ENCODE measurements around the gene OR51B2. TPM values are rescaled to one million over a fixed set of nuclear protein-coding genes. Genes with fewer than 3 reads are reported as not detected.
"Not testable (repeated sequence)": the region's sequence is repeated elsewhere in the genome, so short reads cannot be mapped to it uniquely, and the experiment has no call there.

Gene OR51B2
- total and polyA plus RNA-seq, 7 donors, result 0.66 to 1.1 TPM; not detected in 5

GRCh38 chr11:5303626-5304025 lies 20.5 kb downstream of the OR51B2 start:
- no peaks in the 10 kb centered on the region for H3K36me3 ChIP-seq
- no peak for DNase-seq
- H3K27me3 ChIP-seq, result no peaks in the 10 kb centered on the region
- no peak overlapping the region for H3K4me3 ChIP-seq
- H3K27ac ChIP-seq, result no peak overlapping the region
- TF ChIP-seq POLR2AphosphoS5 (IDR thresholded peaks at IDR 0.05), result no peak
- no peak for TF ChIP-seq EP300 (IDR thresholded peaks at IDR 0.05)
- TF ChIP-seq POLR2A (IDR thresholded peaks at IDR 0.05), result no peak
- H3K9me3 ChIP-seq, result no peaks in the 10 kb centered on the region
- H3K4me1 ChIP-seq, result no peaks in the 10 kb centered on the region
- intact Hi-C loops (cut with DNase I), result no loop called here
- WGBS, 2 donors, result 72 to 88% methylated on average over 5 of the region's 5 CpGs

- Histone ChIP-seq H3K27ac (no peak within 1 kb of the TSS), H3K36me3 (no peaks in the 10 kb centered on the region), H3K4me1 (no peaks in the 10 kb centered on the region), H3K27me3 (no peaks in the 10 kb centered on the region), H3K9me3 (no peaks in the 10 kb centered on the region), H3K4me3 (no peak within 1 kb of the TSS)
- no peak for DNase-seq
- intact Hi-C loops (cut with DNase I), result no loop called here
- TF ChIP-seq POLR2A (IDR thresholded peaks at IDR 0.05), result no peak
- TF ChIP-seq, protein P1, sequence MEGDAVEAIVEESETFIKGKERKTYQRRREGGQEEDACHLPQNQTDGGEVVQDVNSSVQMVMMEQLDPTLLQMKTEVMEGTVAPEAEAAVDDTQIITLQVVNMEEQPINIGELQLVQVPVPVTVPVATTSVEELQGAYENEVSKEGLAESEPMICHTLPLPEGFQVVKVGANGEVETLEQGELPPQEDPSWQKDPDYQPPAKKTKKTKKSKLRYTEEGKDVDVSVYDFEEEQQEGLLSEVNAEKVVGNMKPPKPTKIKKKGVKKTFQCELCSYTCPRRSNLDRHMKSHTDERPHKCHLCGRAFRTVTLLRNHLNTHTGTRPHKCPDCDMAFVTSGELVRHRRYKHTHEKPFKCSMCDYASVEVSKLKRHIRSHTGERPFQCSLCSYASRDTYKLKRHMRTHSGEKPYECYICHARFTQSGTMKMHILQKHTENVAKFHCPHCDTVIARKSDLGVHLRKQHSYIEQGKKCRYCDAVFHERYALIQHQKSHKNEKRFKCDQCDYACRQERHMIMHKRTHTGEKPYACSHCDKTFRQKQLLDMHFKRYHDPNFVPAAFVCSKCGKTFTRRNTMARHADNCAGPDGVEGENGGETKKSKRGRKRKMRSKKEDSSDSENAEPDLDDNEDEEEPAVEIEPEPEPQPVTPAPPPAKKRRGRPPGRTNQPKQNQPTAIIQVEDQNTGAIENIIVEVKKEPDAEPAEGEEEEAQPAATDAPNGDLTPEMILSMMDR (IDR thresholded peaks at IDR 0.05), result no peak
- no peak for TF ChIP-seq POLR2AphosphoS5 (IDR thresholded peaks at IDR 0.05)
- no peak for TF ChIP-seq EP300 (IDR thresholded peaks at IDR 0.05)
- 83 to 88% methylated on average over 2 of the region's 2 CpGs for WGBS, 2 donors
Measured at GRCh38 chr11:5301846-5302245, 22.3 kb downstream of the OR51B2 start, which contains the start of gene OR51B4. TSS of gene OR51B4 (minus strand) at chr11:5301946. CDS start at chr11:5301946, 0 bp downstream.

GRCh38 chr11:5300251-5300650 lies 23.8 kb downstream of the OR51B2 start:
- Histone ChIP-seq H3K4me3 (no peak overlapping the region), H3K9me3 (no peaks in the 10 kb centered on the region), H3K36me3 (no peaks in the 10 kb centered on the region), H3K4me1 (no peaks in the 10 kb centered on the region), H3K27ac (no peak overlapping the region), H3K27me3 (no peaks in the 10 kb centered on the region)
- DNase-seq, result no peak
- WGBS, 2 donors, result 54 to 72% methylated on average over 3 of the region's 3 CpGs
- no peak for TF ChIP-seq POLR2AphosphoS5 (IDR thresholded peaks at IDR 0.05)
- TF ChIP-seq POLR2A (IDR thresholded peaks at IDR 0.05), result no peak
- TF ChIP-seq, protein P1 (IDR thresholded peaks at IDR 0.05), result no peak
- TF ChIP-seq EP300 (IDR thresholded peaks at IDR 0.05), result no peak
- intact Hi-C loops (cut with DNase I), result no loop called here

- Histone ChIP-seq H3K27ac (no peak overlapping the region), H3K27me3 (no peaks in the 10 kb centered on the region), H3K4me1 (no peaks in the 10 kb centered on the region), H3K36me3 (no peaks in the 10 kb centered on the region), H3K9me3 (no peaks in the 10 kb centered on the region), H3K4me3 (no peak overlapping the region)
- TF ChIP-seq POLR2AphosphoS5 (IDR thresholded peaks at IDR 0.05) (no peak), EP300 (IDR thresholded peaks at IDR 0.05) (no peak), POLR2A (IDR thresholded peaks at IDR 0.05) (no peak)
- TF ChIP-seq, protein P1 (IDR thresholded peaks at IDR 0.05), result no peak
- 65 to 78% methylated on average over 1 of the region's 1 CpG for WGBS, 2 donors
- DNase-seq, result no peak
- intact Hi-C loops (cut with DNase I), result no loop called here
Measured at GRCh38 chr11:5298451-5298850, 25.6 kb downstream of the OR51B2 start.

- DNase-seq, result no peak
- WGBS, 2 donors, result 51 to 79% methylated on average over 4 of the region's 4 CpGs
- Histone ChIP-seq H3K9me3 (no peaks in the 10 kb centered on the region), H3K27me3 (no peaks in the 10 kb centered on the region), H3K36me3 (no peaks in the 10 kb centered on the region), H3K27ac (no peak overlapping the region), H3K4me3 (no peak overlapping the region), H3K4me1 (no peaks in the 10 kb centered on the region)
- TF ChIP-seq POLR2AphosphoS5 (IDR thresholded peaks at IDR 0.05) (no peak), POLR2A (IDR thresholded peaks at IDR 0.05) (no peak), EP300 (IDR thresholded peaks at IDR 0.05) (no peak)
- TF ChIP-seq, protein P1 (IDR thresholded peaks at IDR 0.05), result no peak
- intact Hi-C loops (cut with DNase I), result no loop called here
Measured at GRCh38 chr11:5297721-5298323, 26.3 kb downstream of the OR51B2 start.

- H3K36me3 ChIP-seq; intact Hi-C loops (cut with DNase I); H3K4me1 ChIP-seq; DNase-seq; H3K4me3 ChIP-seq; H3K9me3 ChIP-seq; H3K27ac ChIP-seq; H3K27me3 ChIP-seq: not testable (repeated sequence)
- WGBS, 2 donors, result 94 to 95% methylated on average over 41 of the region's 41 CpGs
Measured at GRCh38 chr11:5294342-5294995, 29.6 kb downstream of the OR51B2 start.

Measured in sigmoid colon (tissue), 7 donors.